K562 (cell line): ENCODE results near the gene GMDS. TPM values are rescaled to one million over a fixed set of nuclear protein-coding genes. Genes with fewer than 3 reads are reported as not detected.

Experiments used
- ATAC-seq: fragments of 200-7000 bp; cut with Tn5 transposase; 3 replicates; pipeline ENCODE4 v1.9.1; 2020; ENCODE audit warnings: moderate library complexity
- BruUV-seq: library from RNA; stranded (reverse); fragments of 400-500 nt; replicated peaks from 2 replicates; lab custom pipeline; 2021; lab: Mats Ljungman, UMichigan
- CTCF ChIA-PET: fragments of 300-600 bp; formaldehyde crosslinking; extraction: SDS; loops from one replicate; lab custom pipeline; 2021; ENCODE audit warnings: low intra/inter-chr PET ratio; lab: Yijun Ruan, JAX
- POLR2A ChIA-PET: fragments of 300-600, 350-650 bp; sonication (Branson Sonifier 250); formaldehyde crosslinking; extraction: SDS; loops from one replicate; lab custom pipeline; 2021; ENCODE audit warnings: antibody characterized with exemption, inconsistent platforms; lab: Yijun Ruan, JAX
- DNase-seq, 4 experiments: peaks; one replicate each; pipeline versions ENCODE4 v3.0.0 to v3.0.0-alpha.2; 2011 to 2018; ENCODE audit warnings: low spot score in 3 of 4, mixed read lengths in 3 of 4; ENCODE audit errors: extremely low read depth in 1 of 4
- FAIRE-seq: peaks from 2 replicates; lab custom pipeline; 2011; peaks lifted over from hg19 to GRCh38; lab: Jason Lieb, UNC
- H2AFZ ChIP-seq: 2 replicates; pipeline ENCODE4 v1.6.0; 2011; ENCODE audit warnings: low read depth, low read length, control low read depth, inconsistent platforms
- H3K27ac ChIP-seq: fragments of 200-600 bp; 3 replicates; pipeline ENCODE4 v1.8.0; 2011; ENCODE audit warnings: low read depth, mild to moderate bottlenecking, control low read depth, inconsistent platforms, low read length, moderate library complexity, mixed read lengths; ENCODE audit errors: extremely low read depth
- H3K27me3 ChIP-seq, 2 experiments: fragments of 300-600 bp in 1 of 2; 2 replicates in 1 of 2; 3 replicates in 1 of 2; pipeline versions ENCODE4 v1.6.0 to v1.8.0; 2011; ENCODE audit warnings: inconsistent platforms in 2 of 2, low read length in 2 of 2, mild to moderate bottlenecking in 1 of 2, mixed read lengths in 1 of 2, moderate library complexity in 1 of 2; ENCODE audit not compliant: control insufficient read depth in 2 of 2, insufficient read depth in 2 of 2
- H3K36me3 ChIP-seq: fragments of 300-600 bp; 3 replicates; pipeline ENCODE4 v1.8.0; 2011; ENCODE audit warnings: mild to moderate bottlenecking, low read length, inconsistent platforms; ENCODE audit not compliant: control insufficient read depth, insufficient read depth
- H3K4me1 ChIP-seq, 2 experiments: fragments of 200-600 bp in 1 of 2; replicated peaks in 1 of 2; 2 replicates in 1 of 2; 3 replicates in 1 of 2; pipeline versions ENCODE4 v1.5.1 to v1.8.0; 2011; ENCODE audit warnings: inconsistent platforms in 2 of 2, low read length in 2 of 2, mild to moderate bottlenecking in 1 of 2, mixed read lengths in 1 of 2, moderate library complexity in 1 of 2; ENCODE audit not compliant: control insufficient read depth in 2 of 2, insufficient read depth in 2 of 2
- H3K4me2 ChIP-seq: 2 replicates; pipeline ENCODE4 v1.6.1; 2011; ENCODE audit warnings: low read length, control low read depth, inconsistent platforms, mixed read lengths; ENCODE audit not compliant: insufficient read depth
- H3K4me3 ChIP-seq: fragments of 200-600 bp; sonication (generic), shearing (Covaris generic); 2 replicates; pipeline ENCODE4 v1.5.1; 2016; ENCODE audit warnings: control low read depth, inconsistent platforms
- H3K79me2 ChIP-seq: fragments of 200-600 bp; 3 replicates; pipeline ENCODE4 v1.8.0; 2011; ENCODE audit warnings: low read length, inconsistent platforms; ENCODE audit not compliant: control insufficient read depth, insufficient read depth
- H3K9ac ChIP-seq, 2 experiments: 2 replicates each; pipeline versions ENCODE4 v1.6.0 to v1.6.1; 2011; ENCODE audit warnings: low read depth in 2 of 2, low read length in 2 of 2, control low read depth in 1 of 2, inconsistent platforms in 1 of 2, mild to moderate bottlenecking in 1 of 2, mixed read lengths in 1 of 2; ENCODE audit not compliant: insufficient read depth in 1 of 2
- H3K9me1 ChIP-seq: one replicate; pipeline ENCODE4 v1.6.0; 2011; ENCODE audit warnings: inconsistent platforms, mild to moderate bottlenecking, low read length, moderate library complexity; ENCODE audit not compliant: control insufficient read depth, insufficient read depth
- H3K9me3 ChIP-seq: replicated peaks from 2 replicates; pipeline ENCODE4 v1.5.1; 2011; ENCODE audit warnings: low read depth, low read length, inconsistent platforms; ENCODE audit not compliant: control insufficient read depth, insufficient read depth
- H4K20me1 ChIP-seq: replicated peaks from 2 replicates; pipeline ENCODE4 v1.6.1; 2011; ENCODE audit warnings: low read length, inconsistent platforms, mixed read lengths; ENCODE audit not compliant: control insufficient read depth, insufficient read depth
- ASH1L ChIP-seq: fragments of 450-650 bp; IDR thresholded peaks from 2 replicates; pipeline ENCODE4 v1.6.1; 2018; ENCODE audit warnings: borderline replicate concordance, mild to moderate bottlenecking, low read depth; ENCODE audit not compliant: partially characterized antibody
- CAMTA2 ChIP-seq: fragments of 250-450 bp; sonication (Bioruptor Pico); conservative IDR thresholded peaks from 2 replicates; pipeline ENCODE4 v1.5.1; 2022
- CBX8 ChIP-seq: fragments of 200-600 bp; sonication (generic); IDR thresholded peaks from 2 replicates; pipeline ENCODE4 v1.6.1; 2012; ENCODE audit warnings: borderline replicate concordance, mixed run types, low read depth, mild to moderate bottlenecking, moderate library complexity, mixed read lengths, low read length, control low read depth, inconsistent platforms; ENCODE audit not compliant: poor library complexity, severe bottlenecking; ENCODE audit errors: extremely low read depth
- FOSL1 ChIP-seq: fragments of 200-800 bp; sonication (Bioruptor generic); conservative IDR thresholded peaks from 2 replicates; pipeline ENCODE4 v1.6.1; 2016; ENCODE audit warnings: missing genetic modification characterization, missing compliant biosample characterization
- GABPB1 ChIP-seq: sonication (generic); formaldehyde crosslinking; IDR thresholded peaks from 2 replicates; pipeline ENCODE4 v1.8.0; 2022; ENCODE audit warnings: mild to moderate bottlenecking, missing genetic modification reagents
- GATAD2B ChIP-seq: fragments of 450-650 bp; IDR thresholded peaks from 2 replicates; pipeline ENCODE4 v1.6.1; 2017; ENCODE audit warnings: mild to moderate bottlenecking, borderline replicate concordance
- NCOA2 ChIP-seq, 2 experiments: fragments of 450-650 bp; IDR thresholded peaks; 2 replicates each; pipeline ENCODE4 v1.6.1; 2018; ENCODE audit warnings: mild to moderate bottlenecking in 2 of 2, moderate library complexity in 1 of 2; ENCODE audit not compliant: partially characterized antibody in 2 of 2
- NFE2 ChIP-seq: IDR thresholded peaks from 2 replicates; pipeline ENCODE4 v1.6.1; 2014; ENCODE audit warnings: antibody characterized with exemption, low read depth
- PCBP2 ChIP-seq: fragments of 200-400 bp; formaldehyde crosslinking; IDR thresholded peaks from 2 replicates; pipeline ENCODE4 v1.6.1; 2018; ENCODE audit warnings: low read length, low read depth, mild to moderate bottlenecking, moderate library complexity; ENCODE audit not compliant: poor library complexity, severe bottlenecking
- PRPF4 ChIP-seq: fragments of 200-400 bp; formaldehyde crosslinking; IDR thresholded peaks from one replicate; pipeline ENCODE4 v1.6.1; 2017; ENCODE audit warnings: low read length, low read depth, mild to moderate bottlenecking; ENCODE audit not compliant: insufficient read depth, poor library complexity, severe bottlenecking
- RNF2 ChIP-seq: sonication (generic); IDR thresholded peaks from 2 replicates; pipeline ENCODE4 v1.6.1; 2016
- SMAD3 ChIP-seq: fragments of 450-650 bp; formaldehyde crosslinking; conservative IDR thresholded peaks from 2 replicates; pipeline ENCODE4 v1.4.0; 2020; ENCODE audit warnings: mild to moderate bottlenecking
- SMARCB1 ChIP-seq: IDR thresholded peaks from 2 replicates; pipeline ENCODE4 v1.6.1; 2011; ENCODE audit warnings: improper control_type of control experiment, low read depth; ENCODE audit not compliant: insufficient read length
- TBP ChIP-seq: optimal IDR thresholded peaks from 2 replicates; pipeline ENCODE3; 2011; ENCODE audit warnings: low read depth, low read length, improper control_type of control experiment
- ZC3H4 ChIP-seq: sonication (generic); formaldehyde crosslinking; IDR thresholded peaks from 2 replicates; pipeline ENCODE4 v1.9.0; 2021; ENCODE audit warnings: missing genetic modification reagents, borderline replicate concordance
- ZKSCAN1 ChIP-seq: fragments of 150-350 bp; IDR thresholded peaks from 2 replicates; pipeline ENCODE4 v1.6.1; 2016; ENCODE audit warnings: low read depth, low read length
- WGBS: fragments of 100-300 bp; shearing (Covaris generic); methylation state at CpG from one replicate; pipeline ENCODE4 v1.1.6; 2016; ENCODE audit warnings: low coverage, mixed read lengths; ENCODE audit not compliant: insufficient coverage; ENCODE audit errors: missing lambda C conversion rate; 5-methylcytosine and 5-hydroxymethylcytosine counted together
- in situ Hi-C: fragments of 300-500 bp; cut with MboI; formaldehyde crosslinking; loops from 4 replicates; pipeline ENCODE4 v1.15.0; 2018; ENCODE audit warnings: inconsistent platforms, mixed read lengths
- intact Hi-C: fragments of 100-400 bp; cut with micrococcal nuclease; formaldehyde crosslinking; loops from 2 replicates; pipeline ENCODE4 v1.14.2; 2022
- polyA plus RNA-seq, 8 experiments: library from polyadenylated mRNA; depleted of rRNA in 4 of 8; stranded (reverse) in 5 of 8; unstranded in 3 of 8; fragments of >200 nt; fragmentation: Nextera tagmentation in 2 of 8; fragmentation: Illumina TruSeq in 1 of 8; extraction: Ambion mirVana in 2 of 8; extraction: Trizol in 1 of 8; gene quantifications; 2 replicates each; pipeline versions ENCODE4 v1.2.1 to v1.2.3, GENCODE V29; 2011 to 2014; ENCODE audit warnings: inconsistent platforms in 1 of 8, missing spikeins in 1 of 8
- total RNA-seq, 7 experiments: library from RNA; depleted of rRNA in 6 of 7; stranded (reverse); fragments of >200 nt in 6 of 7; fragmentation: Illumina TruSeq in 2 of 7; extraction: Trizol in 2 of 7; gene quantifications; 2 replicates each; pipeline versions ENCODE4 v1.2.1 to v1.2.3, GENCODE V29; 2011 to 2021; ENCODE audit warnings: low replicate concordance in 1 of 7
- TF ChIP-seq, protein P1 (sequence below): sonication (generic); formaldehyde crosslinking; IDR thresholded peaks from 2 replicates; pipeline ENCODE4 v1.8.0; 2022; ENCODE audit warnings: mild to moderate bottlenecking, missing genetic modification reagents
- TF ChIP-seq, protein P2 (sequence below): fragments of 450-650 bp; conservative IDR thresholded peaks from 2 replicates; pipeline ENCODE4 v1.6.1; 2016; ENCODE audit warnings: missing genetic modification characterization, low read depth, mild to moderate bottlenecking, missing compliant biosample characterization, moderate library complexity

GMDS gene
- total and polyA plus RNA-seq, 9 of the 15 experiments (the other 6 are each of a cell fraction or from before 2014, with no cell fraction given) = 0.48 to 31.8 (median 13.4) TPM

DNA sequence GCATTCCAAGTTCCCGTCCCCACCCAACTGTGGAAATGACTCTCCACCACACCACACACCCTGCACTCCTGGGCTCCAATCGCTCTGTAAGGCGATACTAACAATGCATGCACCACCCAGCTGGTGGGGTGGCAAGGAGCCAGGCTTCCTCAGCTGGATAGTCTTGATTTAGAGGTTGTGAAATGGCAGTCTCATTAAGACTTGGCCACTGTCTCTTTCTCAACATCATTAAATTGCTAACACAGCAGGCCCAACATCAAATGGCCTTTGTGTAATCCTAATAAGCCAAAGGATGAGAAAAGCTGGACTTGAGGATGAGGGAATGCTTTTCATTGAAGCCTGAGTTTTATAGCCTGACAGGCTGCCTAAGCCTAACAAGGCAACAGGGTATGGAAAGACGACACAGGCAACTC lies 223.7 kb downstream of the GMDS start:
- H3K27me3 ChIP-seq = no peaks in the 10 kb centered on the region
- H3K79me2 ChIP-seq = no peaks in the 10 kb centered on the region
- no peak overlapping the region for H3K9ac ChIP-seq
- H3K9me1 ChIP-seq = no peaks in the 10 kb centered on the region
- H3K4me3 ChIP-seq = no peak overlapping the region
- intact Hi-C loops = no loop called here
- no TSS peak for BruUV-seq
- no peak overlapping the region for H2AFZ ChIP-seq
- H4K20me1 ChIP-seq = no peaks in the 10 kb centered on the region
- TF ChIP-seq TBP (no peak), GATAD2B (no peak), PCBP2 (no peak), ZKSCAN1 (no peak), NCOA2 (IDR thresholded peaks at IDR 0.05; ENCODE audit: partially characterized antibody in 2 of 2) (no peak), ZC3H4 (CRISPR knock-in tag) (no peak), FOSL1 (tag) (no peak), PRPF4 (no peak), ASH1L (no peak), NFE2 (no peak), RNF2 (no peak), CAMTA2 (no peak), GABPB1 (CRISPR knock-in tag) (no peak), SMARCB1 (no peak), CBX8 (no peak), SMAD3 (CRISPR knock-in tag) (no peak)
- TF ChIP-seq, protein P1, sequence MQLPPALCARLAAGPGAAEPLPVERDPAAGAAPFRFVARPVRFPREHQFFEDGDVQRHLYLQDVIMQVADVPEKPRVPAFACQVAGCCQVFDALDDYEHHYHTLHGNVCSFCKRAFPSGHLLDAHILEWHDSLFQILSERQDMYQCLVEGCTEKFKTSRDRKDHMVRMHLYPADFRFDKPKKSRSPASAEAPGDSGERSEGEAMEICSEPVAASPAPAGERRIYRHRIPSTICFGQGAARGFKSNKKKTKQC = no peak
- TF ChIP-seq, protein P2, sequence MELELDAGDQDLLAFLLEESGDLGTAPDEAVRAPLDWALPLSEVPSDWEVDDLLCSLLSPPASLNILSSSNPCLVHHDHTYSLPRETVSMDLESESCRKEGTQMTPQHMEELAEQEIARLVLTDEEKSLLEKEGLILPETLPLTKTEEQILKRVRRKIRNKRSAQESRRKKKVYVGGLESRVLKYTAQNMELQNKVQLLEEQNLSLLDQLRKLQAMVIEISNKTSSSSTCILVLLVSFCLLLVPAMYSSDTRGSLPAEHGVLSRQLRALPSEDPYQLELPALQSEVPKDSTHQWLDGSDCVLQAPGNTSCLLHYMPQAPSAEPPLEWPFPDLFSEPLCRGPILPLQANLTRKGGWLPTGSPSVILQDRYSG = no peak
- TF ChIP-seq, all 486 proteins: peak for 0
- in situ Hi-C loops = no loop called here
- Histone ChIP-seq H3K27ac (no peak overlapping the region), H3K36me3 (no peaks in the 10 kb centered on the region), H3K4me2 (no peak overlapping the region), H3K4me1 (no peaks in the 10 kb centered on the region), H3K9me3 (no peaks in the 10 kb centered on the region)
- CTCF ChIA-PET = no interaction called here
- DNase-seq = no peak
- no peak for ATAC-seq
- 0% methylated on average over 4 of the region's 4 CpGs for WGBS
- POLR2A ChIA-PET = interaction anchor here (0.9 kb wide), 2 partner anchors 9 to 28 kb away, joined by 3 read pairs; no protein-coding TSS in a partner anchor
- no peak for FAIRE-seq
